Panc1 (cell line): Measurements from ENCODE around the gene RRP9.

Source experiments
- CTCF ChIP-seq: fragments of 450-650 bp; IDR thresholded peaks from 2 replicates; pipeline ENCODE4 v1.5.1; 2017; ENCODE audit warnings: mild to moderate bottlenecking
- POLR2AphosphoS5 ChIP-seq: IDR thresholded peaks from 2 replicates; pipeline ENCODE4 v1.6.1; 2012; ENCODE audit warnings: mild to moderate bottlenecking, low read depth, low read length, moderate library complexity
- REST ChIP-seq, 2 experiments: IDR thresholded peaks; 2 replicates each; pipeline ENCODE4 v1.6.1; 2011 to 2012; ENCODE audit warnings: low read depth in 2 of 2, control low read depth in 1 of 2, low read length in 1 of 2, mild to moderate bottlenecking in 1 of 2, moderate library complexity in 1 of 2; ENCODE audit not compliant: insufficient read depth in 1 of 2

DNA sequence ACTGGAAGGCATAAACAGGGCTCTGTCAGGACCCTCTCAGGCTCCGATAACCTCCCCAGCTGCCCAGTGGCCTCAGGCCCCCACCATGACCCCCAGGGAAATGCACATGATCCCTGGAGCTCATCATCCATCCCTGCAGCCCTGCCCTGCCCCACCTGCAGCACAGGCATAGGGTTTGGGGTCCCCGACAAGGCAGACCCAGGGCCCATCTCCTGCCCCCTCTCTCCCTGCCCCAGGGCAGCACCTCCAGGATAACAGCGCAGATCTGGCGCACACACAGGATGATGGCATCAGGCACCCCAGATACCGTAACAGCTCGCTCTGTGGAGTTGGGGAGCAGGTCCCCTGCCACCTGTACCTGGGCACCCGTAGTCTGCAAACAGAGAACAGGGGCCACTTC lies 17.9 kb upstream of the RRP9 start:
- TF ChIP-seq POLR2AphosphoS5 (no peak), CTCF (no peak), REST (IDR thresholded peaks at IDR 0.05; ENCODE audit: insufficient read depth in 1 of 2, low read depth in 2 of 2, low read length in 1 of 2) (no peak)
